Fibroblast of the conjunctiva (primary cell): ENCODE measurements around the gene KCNJ6.
"Not testable (repeated sequence)": the region's sequence is repeated elsewhere in the genome, so short reads cannot be mapped to it uniquely, and the experiment has no call there.

ENCODE experiments used
- DNase-seq: peaks from one replicate; pipeline ENCODE4 v3.0.0-alpha.2; 2010; ENCODE audit warnings: low read depth

Gene KCNJ6

GRCh38 chr21:37717534-37717933 lies 198.7 kb downstream of the KCNJ6 start:
- no peak for DNase-seq

DNA sequence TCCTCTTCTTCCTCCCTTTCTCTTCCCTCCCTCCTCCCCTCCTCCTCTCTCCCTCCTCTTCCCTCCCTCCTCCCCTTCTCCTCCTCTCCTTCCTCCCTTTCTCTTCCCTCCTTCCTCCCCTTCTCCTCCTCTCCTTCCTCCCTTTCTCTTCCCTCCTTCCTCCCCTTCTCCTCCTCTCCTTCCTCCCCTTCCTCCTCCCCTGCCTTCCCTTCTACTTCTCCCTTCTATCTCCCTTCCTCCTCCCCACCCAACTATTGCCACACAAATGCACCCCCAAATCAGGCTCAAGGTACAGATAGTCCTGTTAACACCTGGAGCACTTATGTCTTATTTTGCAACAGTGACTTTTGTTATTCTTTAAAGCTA lies 203.7 kb downstream of the KCNJ6 start:
- DNase-seq, result not testable (repeated sequence)

GRCh38 chr21:37711836-37712568 lies 204.3 kb downstream of the KCNJ6 start:
- peak; percentile 48 for DNase-seq

- DNase-seq, result no peak
Observed at GRCh38 chr21:37711286-37711829, 204.9 kb downstream of the KCNJ6 start.

DNA sequence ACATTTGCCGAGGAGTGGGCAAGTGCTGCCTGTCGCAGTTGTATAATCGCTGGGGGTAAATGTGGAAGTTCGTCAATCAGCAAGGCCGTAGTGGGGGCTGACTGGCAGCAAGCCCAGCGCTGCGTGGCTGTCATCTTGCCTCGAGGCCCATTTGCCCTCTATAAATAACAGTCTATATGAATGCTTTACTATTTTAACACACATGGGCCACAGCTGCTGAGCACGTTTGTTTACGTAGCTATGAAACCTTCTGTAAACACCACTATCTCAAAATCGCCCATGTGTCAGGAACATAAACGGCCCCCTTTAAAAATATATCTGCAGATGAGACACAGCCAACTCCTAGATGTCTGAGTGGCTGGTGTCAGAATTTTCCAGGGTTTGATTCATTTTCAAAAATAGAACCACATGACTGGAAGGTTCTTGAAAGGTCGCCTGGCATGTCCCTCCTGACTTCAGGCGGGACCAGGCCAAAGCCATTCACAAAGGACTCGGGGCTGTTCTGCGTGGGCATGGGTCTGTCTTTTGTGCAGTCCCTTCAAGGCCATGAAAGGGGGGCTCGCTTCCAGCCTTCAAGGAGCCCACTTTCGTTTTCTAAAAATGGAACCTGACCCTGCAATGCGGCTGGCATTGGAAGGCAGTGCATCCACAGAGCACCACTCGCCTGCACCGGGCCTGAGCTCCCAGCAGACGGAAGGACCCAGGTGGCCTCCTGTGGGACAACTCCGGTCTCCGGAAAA lies 205.5 kb downstream of the KCNJ6 start:
- no peak for DNase-seq

DNA sequence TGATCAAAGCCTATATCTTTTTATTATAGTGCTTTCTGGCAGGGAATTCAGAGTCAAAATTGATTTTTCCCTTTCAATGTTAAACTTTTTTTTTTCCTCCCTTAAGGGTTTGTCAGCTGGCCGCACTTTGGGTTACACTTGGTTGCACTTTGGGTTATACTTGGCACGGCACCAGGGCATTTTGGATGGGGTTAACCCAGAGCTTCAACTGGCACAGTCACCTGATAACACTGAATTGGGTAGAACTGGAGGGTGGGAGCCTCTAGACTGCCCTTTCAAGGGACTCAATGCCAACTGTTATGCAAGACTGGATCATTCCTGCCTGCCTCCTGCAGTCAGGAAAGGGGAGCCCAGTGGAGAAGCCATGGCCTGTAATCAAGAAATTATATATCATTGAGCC lies 211.5 kb downstream of the KCNJ6 start:
- no peak for DNase-seq

DNA sequence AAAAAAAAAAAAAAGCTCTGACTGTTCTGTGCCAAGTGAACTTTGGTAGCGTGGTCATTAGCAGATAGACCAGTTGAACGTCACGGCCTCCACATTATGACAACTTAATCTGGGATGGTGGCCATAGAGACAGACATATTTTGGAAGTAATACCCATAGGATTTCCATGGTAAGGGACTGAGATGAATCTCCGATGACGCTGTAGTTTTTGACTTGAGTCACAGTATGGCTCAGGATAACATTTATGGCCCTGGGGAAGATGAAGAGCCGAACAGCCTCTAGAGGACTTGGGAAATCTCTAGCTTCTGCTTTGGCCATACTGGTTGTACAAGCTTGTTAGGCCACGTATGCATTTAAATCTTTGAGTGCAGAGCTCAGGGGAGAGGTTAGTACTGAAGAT lies 214.0 kb downstream of the KCNJ6 start:
- DNase-seq, result no peak

GRCh38 chr21:37700641-37701202 lies 215.5 kb downstream of the KCNJ6 start:
- peak; percentile 71 for DNase-seq

DNA sequence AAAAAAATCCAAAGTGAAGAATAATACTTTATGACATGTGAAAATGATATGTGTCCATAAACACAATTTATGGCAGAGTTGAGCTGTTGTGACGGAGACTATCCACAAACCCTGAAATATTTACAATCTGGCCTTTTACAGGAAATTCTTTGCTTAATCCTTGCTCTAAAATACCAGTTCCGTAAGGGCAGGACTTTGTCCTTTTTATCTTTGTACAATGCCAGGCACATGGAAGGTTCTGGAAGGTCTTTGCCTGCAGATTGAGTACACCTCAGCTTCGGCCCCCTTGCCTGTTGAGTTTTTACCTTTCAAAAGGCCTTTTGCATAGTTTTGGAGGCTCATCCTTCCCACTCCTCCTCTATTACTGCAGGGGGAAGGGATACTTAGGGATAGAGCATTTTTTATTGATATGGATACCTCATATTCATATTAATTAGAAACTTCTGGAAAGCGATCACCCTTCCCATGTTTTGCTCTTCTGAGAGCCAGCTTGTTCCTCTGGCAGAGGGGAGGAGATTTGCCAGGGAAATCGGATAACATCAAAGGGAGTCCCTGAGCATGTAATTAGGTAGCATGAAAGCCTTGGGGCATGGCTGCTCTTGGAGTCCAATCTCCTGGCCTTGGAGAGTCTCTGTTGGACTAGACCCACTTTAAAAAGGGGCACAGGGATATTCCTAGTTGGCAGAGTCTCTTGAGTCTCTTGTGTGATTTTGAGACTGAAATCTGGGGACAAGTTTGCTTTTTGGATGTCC lies 217.1 kb downstream of the KCNJ6 start:
- no peak for DNase-seq

DNA sequence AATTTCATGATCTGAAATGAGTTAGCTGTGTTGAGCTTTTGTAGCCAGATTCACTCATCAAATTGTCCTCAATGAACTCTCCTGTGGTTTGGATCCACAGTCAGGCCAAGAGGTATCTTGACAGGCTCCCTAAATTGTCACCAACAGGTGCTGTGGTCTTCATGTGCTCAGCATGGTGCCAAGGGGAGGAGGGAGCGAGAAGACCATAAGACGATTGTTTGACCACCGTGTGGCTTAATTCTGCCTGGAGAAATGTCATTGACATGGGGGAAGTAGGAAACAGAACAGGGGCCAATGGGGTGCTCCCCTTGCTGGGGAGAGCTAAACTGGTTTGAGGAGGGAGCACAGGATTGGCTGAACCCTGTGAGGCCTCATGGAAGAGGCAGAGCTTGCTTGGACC lies 219.3 kb downstream of the KCNJ6 start:
- no peak for DNase-seq

DNA sequence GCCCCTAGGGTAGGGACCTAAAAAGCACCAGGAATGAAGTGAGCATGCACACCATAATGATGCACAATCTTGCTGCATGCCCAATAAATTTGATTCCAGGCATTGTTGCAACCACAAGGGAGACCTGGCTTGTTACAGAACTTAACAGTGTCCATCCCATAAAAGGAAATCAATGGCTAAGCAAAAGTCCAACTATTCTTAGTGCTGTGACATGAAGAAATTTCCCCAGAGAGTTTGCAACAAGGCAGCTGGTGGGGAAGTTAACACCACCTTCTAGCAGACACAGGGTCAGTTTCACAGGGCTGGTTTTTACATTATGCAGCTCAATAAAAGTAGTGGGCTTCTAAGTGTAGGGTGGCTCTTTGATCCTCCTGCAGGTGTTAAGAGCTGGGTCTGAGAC lies 221.1 kb downstream of the KCNJ6 start:
- no peak for DNase-seq

GRCh38 chr21:37688952-37689659 lies 227.2 kb downstream of the KCNJ6 start:
- no peak for DNase-seq

GRCh38 chr21:37686991-37687810 lies 229.1 kb downstream of the KCNJ6 start:
- no peak for DNase-seq

DNA sequence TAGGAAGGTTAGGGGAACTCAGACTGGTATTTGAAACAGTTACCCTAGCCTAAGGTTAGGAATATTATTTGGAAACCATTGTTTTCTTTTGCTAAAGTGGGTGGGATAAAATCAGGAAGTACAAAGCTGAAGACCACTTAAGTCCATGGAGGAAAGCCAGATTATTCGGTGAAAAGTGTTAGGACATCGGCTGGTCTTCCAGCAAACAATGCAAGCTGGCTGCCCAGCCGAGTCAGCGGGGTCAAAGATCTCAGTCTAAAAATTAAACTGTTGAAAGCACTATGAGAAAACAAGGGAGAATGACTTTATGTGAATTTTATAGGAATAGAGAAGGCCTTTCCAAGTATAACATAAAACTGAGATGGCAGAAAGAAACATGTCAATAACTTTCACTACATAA lies 231.7 kb downstream of the KCNJ6 start:
- DNase-seq, result no peak

- no peak for DNase-seq
Observed at GRCh38 chr21:37684115-37684493, 232.2 kb downstream of the KCNJ6 start.

DNA sequence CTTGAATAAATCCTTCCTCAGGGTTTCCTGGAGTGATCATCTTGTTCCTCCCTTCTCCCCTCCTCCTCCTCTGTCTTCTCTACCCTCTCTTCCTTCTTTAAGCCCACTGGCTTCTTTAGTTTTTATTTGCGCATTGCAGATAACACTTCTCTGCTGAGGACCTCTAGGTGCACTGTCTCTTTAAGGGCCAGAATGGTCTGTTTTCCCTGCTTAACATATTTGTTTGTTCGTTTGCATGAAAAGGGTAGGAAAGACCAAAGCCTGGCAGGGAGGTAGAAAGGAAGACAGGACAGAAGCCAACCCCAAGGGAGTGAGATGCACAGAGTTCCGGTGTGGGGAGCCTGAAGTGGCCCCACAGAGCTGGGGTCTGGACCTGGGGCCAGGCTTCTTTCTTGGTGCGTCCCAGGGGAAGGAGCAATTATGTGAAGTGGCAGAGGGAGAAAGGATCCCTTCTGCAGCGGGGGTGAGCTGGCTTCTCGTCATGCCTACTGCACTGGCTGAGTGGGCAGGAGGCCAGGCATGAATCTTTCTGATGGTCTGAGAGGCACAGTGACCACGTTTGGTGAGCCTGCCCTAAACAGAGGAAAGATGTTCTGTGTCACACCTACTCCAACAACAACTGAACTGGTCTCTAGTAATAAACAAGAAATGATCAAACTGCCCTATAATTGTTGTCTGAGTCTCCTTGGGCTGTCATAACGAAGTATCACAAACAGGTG lies 232.7 kb downstream of the KCNJ6 start:
- DNase-seq, result no peak

DNA sequence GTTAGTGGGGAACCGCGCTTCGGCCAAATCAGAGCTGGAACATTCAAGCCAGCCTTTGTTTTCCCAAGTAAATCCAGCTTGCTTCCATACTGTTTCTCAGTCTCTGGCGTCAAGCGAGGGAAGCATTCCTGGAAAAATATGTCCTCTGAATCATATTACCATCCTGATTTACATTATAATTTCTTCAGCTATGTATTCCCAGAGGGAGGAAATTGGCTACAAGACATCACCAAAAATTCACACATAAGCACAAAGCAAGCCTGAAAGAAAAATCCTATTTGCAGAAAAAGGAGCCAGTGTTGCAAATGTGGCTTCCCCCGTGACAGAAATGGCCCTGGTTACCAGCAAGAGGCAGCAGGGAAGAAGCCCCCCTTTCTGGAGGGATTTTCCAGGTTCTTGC lies 233.3 kb downstream of the KCNJ6 start:
- no peak for DNase-seq

GRCh38 chr21:37677006-37677405 lies 239.3 kb downstream of the KCNJ6 start:
- no peak for DNase-seq

DNA sequence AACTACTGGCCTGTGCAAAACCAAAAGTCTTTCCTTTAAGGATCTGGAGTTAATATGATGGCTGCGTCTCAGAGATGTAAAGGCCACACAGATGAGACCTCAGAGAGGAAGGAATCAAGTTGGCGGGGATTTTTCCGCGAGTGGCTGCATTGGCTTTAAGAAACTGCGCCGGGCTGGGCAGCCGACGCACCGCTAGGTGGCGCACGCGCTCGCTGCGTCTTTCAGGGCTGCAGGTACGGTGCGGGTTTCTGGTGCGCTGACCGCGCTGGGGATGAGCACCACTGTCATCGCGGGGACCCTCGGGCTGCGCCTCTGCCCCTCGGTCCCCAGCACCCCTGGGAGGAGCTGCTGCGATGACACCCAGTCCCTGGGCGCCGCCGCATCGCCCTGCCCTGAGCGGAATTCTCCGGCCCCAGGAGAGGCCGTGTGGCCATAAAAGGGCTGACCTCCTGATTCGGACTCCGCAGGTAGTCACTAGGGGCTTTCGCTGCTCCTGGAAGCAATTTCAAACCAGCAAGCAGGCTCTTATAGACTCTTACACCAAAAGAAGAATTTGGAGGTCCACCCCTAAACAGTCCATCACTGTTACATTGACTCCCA lies 241.0 kb downstream of the KCNJ6 start:
- DNase-seq, result peak; percentile 14
